GM12874 (cell line): ENCODE results near the gene SUFU.

Experiments
- CTCF ChIP-seq: IDR thresholded peaks from 2 replicates; pipeline ENCODE4 v1.5.1; 2011; ENCODE audit warnings: low read depth, mild to moderate bottlenecking, control low read depth, low read length, moderate library complexity; ENCODE audit not compliant: insufficient read depth

The SUFU gene

DNA sequence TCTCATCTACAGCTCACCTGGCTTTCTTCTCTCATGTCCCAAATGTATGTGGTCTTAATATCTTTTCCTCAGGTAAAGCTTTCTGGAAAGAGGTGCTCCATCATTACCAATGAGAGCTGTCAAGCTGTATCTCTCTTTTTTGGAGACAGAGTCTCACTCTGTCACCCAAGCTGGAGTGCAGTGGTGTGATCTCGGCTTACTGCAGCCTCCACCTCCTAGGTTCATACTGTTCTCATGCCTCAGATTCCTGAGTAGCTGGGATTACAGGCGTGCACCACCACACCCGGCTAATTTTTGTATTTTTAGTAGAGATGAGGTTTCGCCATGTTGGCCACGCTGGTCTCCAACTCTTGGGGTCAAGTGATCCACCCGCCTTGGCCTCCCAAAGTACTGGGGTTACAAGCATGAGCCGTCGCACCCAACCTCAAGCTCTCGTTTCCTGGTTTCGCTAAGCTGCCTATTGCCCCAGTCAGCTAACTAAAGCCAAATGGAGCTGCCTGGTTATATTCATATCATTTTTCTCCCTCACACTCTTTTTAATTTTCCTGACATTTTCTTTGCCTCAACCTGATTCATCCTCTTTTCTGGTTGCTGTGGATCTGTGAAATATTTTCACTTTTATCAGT is 60.5 kb downstream of the SUFU start:
- no peak for TF ChIP-seq CTCF

- no peak for TF ChIP-seq CTCF
Observed at GRCh38 chr10:102565793-102566192, 62.0 kb downstream of the SUFU start.

DNA sequence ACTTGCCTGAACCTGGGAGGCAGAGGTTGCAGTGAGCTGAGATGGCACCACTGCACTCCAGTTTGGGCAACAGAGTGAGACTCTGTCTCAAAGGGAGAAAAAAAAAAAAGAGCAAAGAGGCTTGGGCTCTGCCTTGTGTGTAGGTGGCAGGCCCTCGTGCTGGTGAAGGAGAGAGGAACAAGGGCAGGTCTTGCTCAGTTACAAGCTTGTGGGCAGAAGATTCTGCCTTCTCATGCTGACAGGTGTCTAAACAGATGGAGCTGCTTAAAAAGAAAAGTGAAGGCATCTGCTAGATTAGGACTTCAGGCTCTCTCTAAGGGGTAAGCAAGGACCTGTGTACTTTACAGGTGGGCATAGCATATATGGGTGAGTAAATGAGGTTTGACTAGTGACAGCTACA is 75.0 kb downstream of the SUFU start:
- TF ChIP-seq CTCF = no peak

DNA sequence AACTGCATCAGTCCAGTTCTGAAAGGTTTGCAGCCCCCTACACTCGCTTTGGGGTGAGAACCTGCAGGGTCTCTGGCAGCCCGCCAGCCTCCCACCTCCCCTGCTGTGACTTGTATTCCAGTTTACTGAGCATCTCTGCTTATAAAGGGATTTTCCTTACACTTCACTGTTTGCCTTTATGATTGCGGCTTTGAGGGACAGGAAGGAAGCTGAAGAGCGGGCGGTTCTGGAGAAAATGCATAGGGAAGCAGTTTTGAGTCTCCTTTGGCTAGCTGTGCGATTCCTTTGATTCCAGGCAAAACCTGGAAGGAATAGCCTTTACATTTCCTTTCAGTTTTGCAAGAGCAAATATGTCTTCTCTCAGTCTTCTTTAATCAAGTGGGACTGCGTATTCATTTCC is 75.6 kb downstream of the SUFU start:
- TF ChIP-seq CTCF = no peak

DNA sequence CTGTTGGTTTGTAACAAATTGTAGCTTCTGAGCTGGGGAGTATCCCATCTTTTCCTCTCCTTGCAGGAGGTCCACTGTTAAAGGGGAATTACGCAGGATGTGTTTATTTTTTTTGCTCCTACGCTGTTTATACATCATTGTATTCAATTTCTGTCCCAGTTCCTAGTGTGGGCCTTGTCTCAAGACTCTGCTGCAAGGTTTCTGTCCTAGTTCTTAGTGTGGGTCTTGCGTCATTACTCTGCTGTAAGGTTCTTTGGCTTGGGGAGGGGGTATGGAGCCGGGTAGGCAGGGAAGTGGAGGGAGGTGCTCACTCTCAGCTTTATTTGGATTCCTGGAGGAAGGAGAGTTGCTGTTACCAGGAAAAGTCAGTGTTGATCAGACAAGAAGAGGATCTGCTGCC is 76.5 kb downstream of the SUFU start:
- TF ChIP-seq CTCF = no peak

GRCh38 chr10:102581401-102581800 is 77.6 kb downstream of the SUFU start:
- TF ChIP-seq CTCF = no peak

DNA sequence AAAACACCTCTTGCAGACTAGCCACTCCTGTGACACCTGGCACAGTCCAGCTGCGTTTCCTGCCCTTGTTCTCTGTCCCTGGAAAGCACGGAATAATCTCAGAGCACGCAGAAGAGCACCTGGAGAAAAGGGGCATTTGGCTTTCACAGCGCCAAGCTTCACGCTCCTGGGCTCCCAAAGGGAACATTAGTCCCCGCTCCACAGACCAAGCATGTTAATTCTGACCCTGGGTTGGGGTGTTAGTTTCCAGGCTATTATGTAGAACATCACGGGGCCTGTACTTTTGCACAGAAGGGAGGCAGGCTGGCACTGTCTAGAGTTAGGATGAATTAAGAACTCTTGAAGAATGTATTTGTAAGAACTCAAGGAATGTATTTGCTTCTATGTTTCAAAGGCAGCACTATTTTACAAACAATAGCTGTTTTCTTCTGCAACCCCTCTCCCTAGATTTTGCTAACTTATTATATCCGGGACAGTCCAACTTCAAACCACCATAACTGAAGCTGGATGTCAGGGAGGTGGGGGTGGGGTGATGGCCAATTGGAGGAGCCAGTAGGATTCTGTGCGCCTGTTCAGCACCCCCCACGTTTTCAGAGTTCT is 78.3 kb downstream of the SUFU start:
- TF ChIP-seq CTCF = no peak
